GM19238 (cell line): Measurements from ENCODE around the gene SERINC3.

ENCODE experiments used
- DNase-seq: peaks from one replicate; pipeline ENCODE4 v3.0.0; 2011; ENCODE audit warnings: low spot score; ENCODE audit not compliant: insufficient read length

Gene SERINC3

DNA sequence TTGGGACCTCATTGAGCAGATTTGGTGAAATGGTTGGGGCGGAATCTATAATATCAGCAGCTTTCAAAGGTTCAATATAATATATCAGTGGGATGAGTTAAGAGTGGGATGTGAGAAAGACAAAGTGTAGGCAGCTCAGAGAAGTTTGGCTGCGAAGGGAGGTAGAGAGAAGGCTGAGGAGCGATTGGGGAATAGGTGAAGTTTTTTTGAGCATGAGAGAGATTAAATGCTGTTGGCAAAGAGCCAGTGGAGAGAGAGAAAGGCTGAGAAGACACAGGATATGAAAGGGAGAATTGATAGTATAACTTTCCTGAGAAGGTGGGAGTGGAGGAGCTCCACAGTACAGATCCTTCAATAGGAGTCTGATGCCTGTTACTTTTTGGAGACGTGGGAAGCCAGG is 12.1 kb upstream of the SERINC3 start:
- no peak for DNase-seq

DNA sequence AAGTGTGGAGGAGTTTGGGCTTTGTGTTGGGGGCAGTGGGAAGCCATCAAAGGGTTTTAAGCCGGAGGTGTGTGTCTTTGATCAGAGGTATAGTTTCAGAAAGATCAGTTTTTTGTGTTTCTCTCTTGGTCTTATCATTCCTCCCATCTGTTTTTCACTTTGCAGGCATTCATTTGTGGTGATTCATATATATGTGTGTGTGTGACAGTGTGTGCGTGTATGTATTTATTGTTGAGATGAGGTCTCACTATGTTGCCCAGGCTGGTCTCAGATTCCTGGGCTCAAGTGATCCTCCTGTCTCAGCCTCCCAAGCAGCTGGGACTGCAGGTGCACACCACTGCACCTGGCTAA is 11.1 kb upstream of the SERINC3 start:
- DNase-seq: no peak

DNA sequence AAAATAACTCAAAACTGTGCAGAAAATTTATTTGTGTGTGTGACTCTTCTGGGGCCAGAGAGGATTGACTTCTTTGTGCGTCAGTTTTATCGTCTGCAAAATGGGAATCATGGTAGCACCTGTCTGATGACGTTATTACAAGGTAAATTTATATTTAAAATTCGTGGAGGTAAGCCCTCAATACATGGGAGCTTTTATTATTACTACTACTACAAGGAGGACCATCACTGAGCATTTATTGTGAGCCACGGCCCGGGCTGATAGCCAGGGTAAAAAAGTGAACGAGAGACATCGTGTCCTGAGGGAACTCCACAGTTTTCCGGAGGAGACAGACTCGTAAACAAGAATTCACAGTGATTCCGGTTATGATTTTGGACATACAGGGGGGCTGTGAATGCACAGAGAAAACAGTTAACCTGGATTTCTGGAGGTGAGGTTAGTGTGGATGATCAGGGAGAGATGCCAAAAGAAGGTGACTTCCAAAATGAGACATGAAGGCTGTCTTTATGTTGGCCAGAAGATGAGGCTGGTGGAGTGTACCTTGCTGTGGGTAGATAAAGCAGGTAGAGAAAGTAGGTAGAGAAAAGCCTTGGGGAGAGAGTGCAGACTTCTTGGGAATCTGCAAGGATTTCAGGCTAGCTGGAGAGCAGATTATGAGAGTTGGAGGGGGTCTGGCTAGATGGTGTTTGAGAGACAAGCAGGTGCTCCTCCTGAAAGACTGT is 10.6 kb upstream of the SERINC3 start:
- no peak for DNase-seq

DNA sequence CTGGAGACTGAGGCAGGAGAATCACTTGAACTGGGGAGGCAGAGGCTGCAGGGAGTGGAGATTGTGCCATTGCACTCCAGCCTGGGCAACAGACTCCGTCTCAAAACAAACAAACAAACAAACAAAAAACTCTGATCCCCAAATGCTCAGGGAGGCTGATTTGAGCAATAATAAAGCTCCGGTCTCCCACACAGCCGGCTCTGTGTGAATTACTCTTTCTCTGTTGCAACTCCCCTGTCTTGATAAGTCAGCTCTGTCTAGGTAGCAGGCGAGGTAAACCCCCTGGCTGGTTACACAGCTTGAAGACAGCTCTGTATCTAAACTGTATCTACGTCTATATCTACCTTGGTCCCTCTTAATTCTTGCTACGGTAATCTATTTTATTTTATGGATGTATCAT is 6.4 kb upstream of the SERINC3 start:
- no peak for DNase-seq

DNA sequence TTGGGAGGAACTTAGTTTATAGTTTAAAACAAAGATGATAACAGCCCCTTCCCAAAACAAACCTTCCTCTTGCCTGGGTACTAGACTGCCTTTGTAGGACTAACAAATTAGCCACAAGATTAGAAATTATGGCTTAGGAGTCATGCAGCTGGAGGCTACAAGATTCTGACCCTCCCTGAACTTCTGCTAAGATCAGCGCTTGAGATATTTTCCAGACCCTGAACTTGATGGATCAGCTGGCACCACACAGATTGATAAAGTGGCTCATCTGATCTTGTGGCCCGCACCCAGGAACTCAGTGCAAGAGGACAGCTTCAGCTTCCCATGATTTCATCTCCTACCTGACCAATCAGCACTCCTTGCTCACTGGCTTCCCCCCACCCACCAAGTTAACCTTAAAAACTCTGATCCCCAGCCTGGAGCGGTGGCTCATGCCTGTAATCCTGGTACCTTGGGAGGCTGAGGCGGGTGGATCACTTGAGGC is 5.9 kb upstream of the SERINC3 start:
- DNase-seq: no peak

DNA sequence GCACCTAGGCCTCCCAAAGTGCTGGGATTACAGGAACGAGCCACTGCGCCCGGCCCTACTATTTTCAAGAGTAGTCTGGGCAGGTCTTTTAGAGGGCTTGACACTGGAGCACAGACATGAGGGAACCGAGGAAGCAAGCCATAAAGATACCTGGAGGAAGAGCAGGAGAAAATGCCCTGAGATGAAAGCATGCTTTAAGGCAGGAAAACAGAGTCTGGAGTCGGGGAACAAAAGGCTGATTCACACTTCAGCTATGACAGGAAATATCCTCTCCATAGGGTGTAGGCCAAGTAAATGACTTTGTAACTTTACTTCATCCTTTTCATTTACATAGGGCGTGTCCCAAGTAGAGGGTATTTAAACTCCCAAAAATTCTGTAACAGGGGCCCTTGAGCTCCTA is 4.3 kb upstream of the SERINC3 start:
- DNase-seq: no peak

DNA sequence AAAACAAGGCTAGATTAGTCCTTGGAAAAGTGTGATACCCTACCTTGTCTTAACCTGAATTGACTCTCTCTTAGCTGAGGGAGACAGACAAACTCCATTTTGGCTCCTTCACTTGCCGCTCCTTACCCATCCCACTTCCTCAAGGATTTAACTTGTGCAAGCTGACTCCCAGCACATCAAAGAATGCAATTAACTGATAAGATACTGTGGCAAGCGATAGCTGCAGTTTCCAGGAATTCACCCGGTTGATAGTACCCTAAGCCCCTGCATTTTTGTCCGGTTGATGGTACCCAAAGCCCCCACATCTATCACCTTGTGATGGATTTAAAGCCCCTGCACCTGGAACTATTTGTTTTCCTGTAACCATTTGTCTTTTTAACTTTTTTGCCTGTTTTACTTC is 1.9 kb upstream of the SERINC3 start:
- DNase-seq: no peak

DNA sequence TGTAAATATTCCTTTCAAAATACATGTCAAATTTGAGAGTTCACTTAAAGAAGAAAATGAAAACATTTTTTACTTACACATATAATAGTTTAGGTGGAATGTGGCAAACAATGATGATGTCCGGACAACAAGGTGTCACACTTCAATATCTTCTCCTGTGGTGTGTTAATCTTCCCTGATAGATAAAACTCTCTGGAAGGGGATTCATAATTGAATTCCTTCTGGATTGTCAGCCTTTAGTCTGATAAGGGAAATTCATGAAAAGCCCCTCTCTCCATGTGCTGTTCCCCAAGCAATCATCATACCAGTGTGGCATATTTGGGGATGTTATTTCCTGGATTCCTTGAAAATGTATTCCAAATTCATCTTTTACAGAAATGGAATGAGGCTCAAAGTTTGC is 971 bp upstream of the SERINC3 start:
- no peak for DNase-seq

DNA sequence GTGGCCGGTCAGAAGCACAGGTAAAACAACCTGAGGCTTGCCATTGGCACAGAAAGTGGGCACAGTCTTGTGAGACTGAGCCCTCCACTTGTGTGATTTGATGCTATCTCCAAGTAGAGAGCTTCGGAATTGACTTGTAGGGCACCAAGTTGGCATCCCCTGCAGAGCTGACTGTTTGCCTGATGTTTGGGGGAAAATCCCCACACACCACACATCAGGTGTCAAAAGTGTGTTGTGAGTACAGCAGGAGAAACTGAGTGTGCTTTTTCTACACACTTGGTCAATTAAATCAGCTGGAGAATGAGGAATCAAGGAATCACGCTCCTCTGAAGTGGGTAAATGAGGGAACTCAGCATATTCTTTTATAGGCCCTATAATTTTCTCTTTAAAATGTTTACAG is 989 bp downstream of the SERINC3 start:
- no peak for DNase-seq

DNA sequence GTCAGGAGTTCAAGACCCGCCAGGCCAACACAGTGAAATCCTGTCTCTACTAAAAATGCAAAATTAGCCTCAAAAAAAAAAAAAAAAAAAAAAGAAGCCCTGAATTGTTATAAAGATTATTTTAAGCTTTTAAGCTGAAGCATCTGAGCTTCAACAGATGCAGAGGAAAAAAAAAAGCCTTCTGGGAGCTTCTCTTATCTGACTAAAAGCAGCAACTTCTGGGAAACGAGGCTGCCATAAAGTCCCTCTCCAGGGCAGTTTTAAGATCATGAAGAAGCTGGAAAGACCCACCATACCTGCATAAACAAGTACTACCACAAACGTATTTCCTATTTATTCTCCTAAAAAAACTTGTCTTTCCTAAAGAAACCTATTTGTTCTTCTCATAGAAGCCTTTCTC is 3.6 kb downstream of the SERINC3 start:
- no peak for DNase-seq

DNA sequence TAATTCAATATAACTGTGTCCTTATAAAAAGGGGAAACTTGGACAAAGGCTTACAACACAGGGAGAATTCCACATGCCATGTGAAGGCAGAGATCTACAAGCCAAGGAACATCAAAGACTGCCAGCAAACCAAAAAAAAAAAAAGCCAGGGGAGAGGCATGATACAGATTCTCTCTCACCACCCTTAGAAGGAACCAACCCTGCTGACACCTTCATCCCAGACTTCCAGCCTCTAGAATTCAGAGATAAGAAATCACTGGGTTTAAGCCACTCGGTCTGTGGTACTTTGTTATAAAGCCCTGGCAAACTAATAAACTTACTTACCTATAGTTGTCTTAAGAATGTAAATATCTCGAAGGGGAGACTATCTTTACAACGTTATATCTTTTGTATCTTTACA is 4.4 kb downstream of the SERINC3 start:
- no peak for DNase-seq

DNA sequence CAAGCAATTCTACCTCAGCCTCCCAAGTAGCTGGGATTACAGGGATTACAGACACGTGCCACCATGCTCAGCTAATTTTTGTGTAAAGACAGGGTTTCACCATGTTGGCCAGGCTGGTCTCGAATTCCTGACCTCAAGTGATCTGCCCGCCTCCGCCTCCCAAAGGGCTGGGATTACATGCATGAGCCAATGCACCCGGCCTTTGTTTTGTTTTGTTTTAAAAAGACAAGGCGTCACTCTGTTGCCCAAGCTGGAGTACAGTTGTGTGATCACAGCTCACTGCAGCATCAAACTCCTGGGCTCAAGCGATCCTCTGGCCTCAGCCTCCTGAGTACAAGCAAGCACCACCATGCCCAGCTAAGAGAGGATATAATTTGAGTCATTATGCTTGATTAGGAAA is 5.4 kb downstream of the SERINC3 start:
- DNase-seq: no peak

DNA sequence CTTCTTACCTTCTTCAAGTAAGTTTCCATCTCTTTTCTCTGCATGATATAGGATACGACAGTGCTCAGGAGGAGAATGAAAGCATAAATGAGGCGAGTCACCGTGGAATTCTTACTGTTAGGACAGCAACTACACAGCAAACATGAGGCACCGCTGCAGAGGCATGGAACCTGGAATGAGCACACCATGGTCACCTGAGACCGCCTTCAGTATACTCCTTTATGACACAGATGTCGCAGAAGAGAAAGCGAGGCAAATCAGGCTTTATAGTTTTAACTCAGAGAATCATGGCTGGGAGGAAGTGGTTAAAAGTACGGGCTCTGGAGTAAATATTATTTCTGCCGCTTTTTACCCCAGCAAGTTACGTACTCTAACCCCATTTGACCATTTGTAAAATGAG is 8.0 kb downstream of the SERINC3 start:
- no peak for DNase-seq

DNA sequence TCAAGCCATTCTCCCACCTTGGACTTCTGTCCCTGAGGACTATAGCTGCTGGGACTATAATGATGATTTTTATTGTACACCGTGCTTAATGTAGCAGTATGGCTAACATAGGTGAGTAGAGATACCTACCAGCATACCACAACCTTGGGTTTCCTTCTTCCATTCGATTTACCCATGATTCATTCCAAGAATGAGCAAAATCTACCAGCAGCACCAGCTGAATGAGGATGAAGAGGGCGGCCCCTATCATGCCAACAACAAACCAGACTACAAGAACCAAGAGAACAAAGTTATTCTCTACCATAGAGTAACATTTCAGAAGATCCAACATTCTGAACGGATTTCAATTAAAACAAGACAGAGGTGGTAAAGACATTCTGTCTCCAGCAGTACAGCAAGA is 12.1 kb downstream of the SERINC3 start:
- DNase-seq: no peak

DNA sequence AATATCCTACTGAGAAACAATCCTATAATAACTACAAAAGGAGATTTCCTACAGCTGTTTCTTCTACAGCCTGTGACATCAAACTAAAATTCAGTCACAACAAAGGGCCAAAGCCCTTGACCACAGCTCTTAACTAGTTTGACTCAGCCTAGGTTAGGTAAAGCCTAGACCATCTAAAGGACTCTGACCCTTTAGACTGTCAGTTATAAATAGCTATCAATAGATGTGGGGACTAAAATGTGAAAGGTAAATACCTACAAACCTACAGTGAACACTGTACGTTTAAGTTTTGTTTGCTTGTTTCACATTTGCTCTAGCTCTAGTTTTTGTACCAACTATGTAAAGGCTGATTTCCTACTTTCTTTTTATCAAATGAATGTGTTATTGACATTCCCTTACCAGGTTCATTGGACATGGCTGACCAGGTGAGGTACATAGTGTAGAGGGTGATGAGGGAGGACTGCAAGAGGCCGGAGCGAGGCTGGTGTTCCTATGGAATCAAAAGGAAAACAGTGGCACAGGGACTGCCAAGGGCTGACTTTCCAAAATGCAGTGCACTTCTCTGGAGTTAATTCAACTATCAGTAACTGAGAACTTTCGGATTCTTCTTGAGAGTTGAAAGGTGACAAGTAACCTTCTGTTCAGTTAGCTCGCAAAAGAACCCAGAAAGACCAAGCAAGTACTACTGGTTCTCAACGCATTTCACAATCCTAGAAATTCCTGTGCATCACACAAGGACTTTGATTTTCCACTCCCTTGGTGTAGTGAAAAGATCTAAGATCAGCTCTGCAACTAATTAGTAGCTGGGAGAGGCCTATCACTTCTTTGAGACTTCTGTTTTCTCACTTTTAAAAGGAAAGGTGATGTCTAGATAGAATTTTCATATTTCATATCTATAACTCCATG is 17.2 kb downstream of the SERINC3 start:
- DNase-seq: no peak

DNA sequence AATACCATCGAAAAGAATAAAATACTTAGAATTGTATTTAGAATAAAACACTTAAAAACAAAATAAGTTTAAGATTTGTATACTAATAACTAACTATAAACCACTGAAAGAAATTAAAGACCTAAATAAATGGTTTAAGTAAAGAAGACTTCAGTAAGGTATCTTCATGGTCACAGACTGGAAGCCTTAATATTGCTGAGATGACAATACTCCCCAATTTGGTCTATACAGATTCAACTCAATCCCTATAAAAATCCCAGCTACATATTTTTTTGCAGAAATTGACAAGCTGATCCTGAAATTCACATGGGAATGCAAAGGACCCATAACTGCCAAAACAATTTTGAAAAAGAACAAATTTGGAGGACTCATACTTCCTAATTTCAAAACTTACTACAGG is 18.9 kb downstream of the SERINC3 start:
- no peak for DNase-seq

DNA sequence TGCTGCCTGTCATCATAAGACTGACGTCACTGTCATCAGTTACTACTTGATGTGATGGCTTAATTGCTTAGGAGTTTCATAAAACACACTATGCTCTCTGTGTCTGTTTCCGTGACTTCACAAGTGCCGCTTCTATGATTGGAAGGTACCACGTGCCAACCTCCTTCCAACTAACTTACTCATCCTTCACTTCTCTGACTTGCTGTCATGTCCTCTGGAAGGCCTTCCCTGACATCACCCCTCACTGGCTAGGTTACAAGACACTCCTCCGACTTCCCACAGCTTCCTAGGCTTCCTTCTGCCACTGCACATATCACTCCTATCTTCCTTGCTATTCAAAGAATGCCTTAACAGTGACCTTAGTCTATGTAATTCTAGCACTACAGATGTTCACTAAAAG is 20.4 kb downstream of the SERINC3 start:
- DNase-seq: no peak

DNA sequence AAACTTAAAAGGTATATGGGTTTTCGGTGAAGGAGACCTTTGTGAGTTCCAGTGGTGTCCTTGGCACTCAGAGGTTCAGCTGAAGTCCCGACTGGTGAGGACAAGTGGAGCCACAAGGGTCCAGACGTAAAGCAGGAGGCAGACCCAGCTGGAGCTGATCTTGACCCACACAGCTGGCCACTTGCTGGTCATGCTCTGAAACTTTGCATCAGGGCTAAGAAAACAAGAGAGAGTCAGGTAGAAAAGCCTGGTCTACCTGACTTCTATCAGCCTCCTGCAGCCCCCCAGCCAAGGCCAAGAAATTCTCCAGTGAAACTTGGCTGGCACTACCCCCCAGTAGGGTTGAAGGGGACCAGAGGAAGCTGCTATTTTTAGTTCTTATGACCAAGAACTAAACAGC is 21.6 kb downstream of the SERINC3 start:
- no peak for DNase-seq

DNA sequence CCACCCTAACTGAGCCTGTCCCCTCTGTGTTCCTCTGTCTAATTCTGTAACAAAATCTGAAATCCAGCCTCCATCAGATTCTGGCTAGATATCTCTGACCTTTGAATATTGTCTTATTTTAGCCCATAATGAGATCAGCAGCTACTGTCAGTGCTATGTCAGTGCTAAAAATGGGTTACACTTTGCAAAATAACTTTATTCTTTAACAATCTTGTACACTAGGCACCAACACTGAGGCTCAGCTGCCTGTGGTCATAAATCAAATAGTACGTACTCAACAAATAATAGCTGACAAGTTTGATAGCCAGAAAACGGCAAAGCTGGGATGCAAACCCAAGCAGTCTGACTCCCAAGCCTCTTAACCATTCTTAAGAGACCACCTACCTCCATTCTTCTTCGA is 24.1 kb downstream of the SERINC3 start:
- DNase-seq: no peak

DNA sequence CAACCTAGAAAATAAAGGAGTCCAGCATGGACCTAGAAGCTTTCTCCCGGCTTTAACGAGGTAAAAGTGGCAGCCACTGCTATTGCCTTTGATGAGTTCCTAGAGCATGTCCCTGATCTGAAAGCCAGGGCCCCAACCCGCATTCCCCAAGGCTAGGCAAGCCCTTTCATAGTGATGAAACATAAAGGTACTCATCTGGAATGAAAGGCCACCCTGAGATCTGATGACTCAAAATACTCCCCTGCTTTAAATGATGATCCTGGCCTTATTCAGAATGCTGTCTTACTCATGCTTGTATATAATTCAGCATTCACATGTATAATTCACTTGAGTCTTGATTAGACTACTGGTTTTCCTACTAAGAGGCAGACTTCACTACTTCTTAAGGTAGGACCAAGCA is 24.9 kb downstream of the SERINC3 start:
- DNase-seq: no peak

DNA sequence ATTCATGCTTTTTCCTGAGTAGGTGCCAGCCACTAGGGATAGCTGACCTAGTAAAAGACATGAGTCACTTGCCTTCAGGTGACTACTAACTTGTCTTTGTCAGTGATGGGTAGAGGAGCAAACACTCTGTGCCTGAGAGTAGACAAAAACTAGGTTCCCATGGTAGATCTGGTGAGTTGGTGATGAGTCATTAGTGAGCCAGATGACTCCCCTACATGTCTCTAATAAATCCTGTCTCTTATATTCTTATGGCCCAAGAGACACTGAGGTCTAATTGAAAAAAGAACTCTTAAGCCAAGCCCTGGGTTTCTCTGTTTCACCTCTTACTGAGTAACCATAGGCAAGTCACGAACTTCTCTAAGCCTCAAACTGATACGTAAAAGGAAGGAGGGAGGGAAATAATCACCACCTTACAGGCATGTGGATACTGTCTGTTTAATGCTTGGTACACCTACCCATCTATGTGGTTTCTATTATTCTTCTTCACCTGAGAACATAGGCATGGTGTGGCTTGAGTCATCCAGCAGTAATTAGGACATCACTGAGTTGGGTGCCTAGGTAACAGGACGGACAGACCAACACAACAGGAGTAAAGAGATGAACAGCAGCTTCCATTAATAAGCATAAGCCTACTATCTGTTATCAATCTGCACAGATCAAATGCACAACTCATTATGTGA is 25.9 kb downstream of the SERINC3 start:
- DNase-seq: no peak

DNA sequence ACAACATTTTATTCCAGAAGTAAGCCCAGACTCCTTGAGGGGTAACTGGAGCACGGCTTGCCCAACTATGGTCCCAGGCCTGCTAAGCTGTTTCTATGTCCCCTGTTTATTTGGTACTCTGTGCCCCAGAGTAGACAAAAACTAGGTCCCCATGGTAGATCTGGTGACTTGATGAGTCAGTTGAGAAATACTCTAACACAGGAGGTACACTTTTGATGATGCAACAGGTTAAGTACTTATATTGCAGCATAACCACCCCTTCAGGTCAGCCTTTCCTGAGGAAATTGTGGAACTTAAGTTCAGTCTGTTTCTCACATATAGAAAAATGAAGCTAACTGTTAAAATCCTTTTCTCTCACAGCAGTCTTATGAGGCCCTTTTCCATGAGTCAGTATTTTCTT is 26.6 kb downstream of the SERINC3 start:
- no peak for DNase-seq
